WERI-Rb-1 (cell line): ENCODE data around the gene SUSD6.

Experiments
- DNase-seq: peaks from one replicate; pipeline ENCODE4 v3.0.0-alpha.2; 2020
- H3K27ac ChIP-seq: fragments of 250-450 bp; sonication (Bioruptor Pico); 2 replicates; pipeline ENCODE4 v1.5.1; 2020; ENCODE audit warnings: mild to moderate bottlenecking, moderate library complexity
- H3K27me3 ChIP-seq: fragments of 250-450 bp; sonication (Bioruptor Pico); 2 replicates; pipeline ENCODE4 v1.5.1; 2021; ENCODE audit warnings: mild to moderate bottlenecking, low read depth, moderate library complexity; ENCODE audit not compliant: insufficient read depth, severe bottlenecking
- H3K36me3 ChIP-seq: fragments of 250-450 bp; sonication (Bioruptor Pico); 2 replicates; pipeline ENCODE4 v1.5.1; 2020; ENCODE audit warnings: mild to moderate bottlenecking, moderate library complexity
- H3K4me3 ChIP-seq: 2 replicates; pipeline ENCODE4 v1.5.1; 2011; ENCODE audit warnings: low read depth, mild to moderate bottlenecking, control low read depth, low read length
- H3K9me3 ChIP-seq: fragments of 250-450 bp; sonication (Bioruptor Pico); 2 replicates; pipeline ENCODE4 v1.5.1; 2021; ENCODE audit warnings: mild to moderate bottlenecking, moderate library complexity; ENCODE audit not compliant: severe bottlenecking
- CTCF ChIP-seq: IDR thresholded peaks from 2 replicates; pipeline ENCODE4 v1.5.1; 2011; ENCODE audit warnings: low read depth, mild to moderate bottlenecking, control low read depth, inconsistent platforms, low read length

SUSD6 gene

DNA sequence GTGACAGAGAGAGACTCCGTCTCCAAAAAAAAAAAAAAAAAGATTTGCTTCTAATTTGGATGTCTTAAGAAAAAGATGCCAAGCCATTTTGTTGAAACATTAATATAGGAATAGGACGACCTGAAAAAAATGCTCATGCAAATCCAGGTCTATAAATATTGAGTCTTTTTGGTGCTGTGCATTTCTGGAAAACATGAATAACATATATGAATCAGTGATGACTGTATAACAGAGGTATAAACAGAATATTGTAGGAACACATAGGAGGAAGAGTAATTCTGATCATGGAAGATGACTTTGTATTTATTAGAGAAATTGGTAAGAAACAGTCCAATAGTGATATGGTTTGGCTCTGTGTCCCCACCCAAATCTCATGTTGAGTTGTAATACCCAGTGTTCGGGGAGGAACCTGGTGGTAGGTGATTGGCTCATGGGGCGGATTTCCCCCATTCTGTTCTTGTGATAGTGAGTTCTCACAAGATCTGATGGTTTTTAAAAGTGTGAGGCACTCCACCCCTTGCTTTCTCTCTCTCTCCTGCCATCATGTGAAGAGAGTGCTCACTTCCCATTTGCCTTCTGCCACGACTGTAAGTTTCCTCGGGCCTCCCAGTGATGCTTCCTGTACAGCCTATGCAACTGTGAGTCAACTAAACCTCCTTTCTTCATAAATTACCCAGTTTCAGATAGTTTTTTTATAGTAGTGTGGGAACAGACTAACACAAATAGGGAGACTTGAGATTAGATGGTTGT lies 152.5 kb downstream of the SUSD6 start:
- peaks cover 20% of the 10 kb centered on the region for H3K36me3 ChIP-seq
- H3K27me3 ChIP-seq = no peaks in the 10 kb centered on the region

More for the DNA sequence above, 152.5 kb downstream of the SUSD6 start:
- no peak for DNase-seq
- TF ChIP-seq CTCF = no peak
- H3K4me3 ChIP-seq = no peak overlapping the region
- no peak overlapping the region for H3K27ac ChIP-seq
- H3K9me3 ChIP-seq = no peaks in the 10 kb centered on the region
